HG02571 (cell line): Measurements from ENCODE around the gene EML1.

Experiments
- ATAC-seq: cut with Tn5 transposase; IDR thresholded peaks from one replicate; pipeline ENCODE4 v1.9.1; 2021; ENCODE audit warnings: mild to moderate bottlenecking, moderate library complexity; ENCODE audit not compliant: unreplicated experiment

Gene EML1

DNA sequence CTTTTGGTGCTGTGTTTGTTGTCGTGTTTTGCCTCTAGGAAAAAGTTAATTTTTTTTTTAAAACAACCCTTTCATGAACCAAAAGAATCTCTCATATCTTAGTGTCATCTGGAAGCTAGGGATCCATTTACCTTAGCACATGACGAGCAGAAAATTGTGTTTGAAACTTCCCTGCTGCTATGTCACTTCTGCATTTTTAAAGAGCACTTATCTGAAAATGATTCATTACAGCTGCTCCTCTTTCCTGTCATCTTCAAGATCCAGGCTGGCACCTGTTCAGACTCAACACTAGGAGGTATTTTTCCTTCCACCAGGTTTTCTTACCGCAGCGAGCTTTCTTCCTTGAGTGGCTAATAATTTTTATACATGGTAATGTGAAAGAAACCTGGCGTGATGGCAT is 67.0 kb downstream of the EML1 start:
- no peak for ATAC-seq

DNA sequence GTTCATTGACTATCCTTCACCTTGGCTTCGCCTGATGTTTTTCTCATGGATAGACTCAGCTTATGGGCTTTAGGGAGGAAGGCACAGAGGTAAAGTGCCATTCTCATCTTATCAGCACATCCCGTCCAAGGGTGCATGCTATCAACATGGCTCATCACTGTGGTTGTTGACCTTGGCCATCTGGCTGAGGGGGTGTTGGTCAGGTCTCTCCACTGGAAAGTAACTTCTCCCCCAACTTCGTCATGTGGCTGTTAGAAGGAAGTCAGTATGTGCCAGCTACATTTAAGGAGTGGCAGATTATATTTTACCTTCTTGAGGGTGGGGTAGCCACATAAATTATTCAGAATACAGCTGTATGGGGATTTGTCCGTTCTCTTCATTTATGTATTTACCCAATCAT is 68.9 kb downstream of the EML1 start:
- ATAC-seq: no peak

GRCh38 chr14:99863059-99863458 is 69.8 kb downstream of the EML1 start:
- no peak for ATAC-seq

- ATAC-seq: no peak
Observed at GRCh38 chr14:99865408-99865807, 72.2 kb downstream of the EML1 start.

GRCh38 chr14:99870617-99871016 is 77.4 kb downstream of the EML1 start:
- ATAC-seq: no peak

GRCh38 chr14:99871771-99872170 is 78.6 kb downstream of the EML1 start:
- no peak for ATAC-seq

DNA sequence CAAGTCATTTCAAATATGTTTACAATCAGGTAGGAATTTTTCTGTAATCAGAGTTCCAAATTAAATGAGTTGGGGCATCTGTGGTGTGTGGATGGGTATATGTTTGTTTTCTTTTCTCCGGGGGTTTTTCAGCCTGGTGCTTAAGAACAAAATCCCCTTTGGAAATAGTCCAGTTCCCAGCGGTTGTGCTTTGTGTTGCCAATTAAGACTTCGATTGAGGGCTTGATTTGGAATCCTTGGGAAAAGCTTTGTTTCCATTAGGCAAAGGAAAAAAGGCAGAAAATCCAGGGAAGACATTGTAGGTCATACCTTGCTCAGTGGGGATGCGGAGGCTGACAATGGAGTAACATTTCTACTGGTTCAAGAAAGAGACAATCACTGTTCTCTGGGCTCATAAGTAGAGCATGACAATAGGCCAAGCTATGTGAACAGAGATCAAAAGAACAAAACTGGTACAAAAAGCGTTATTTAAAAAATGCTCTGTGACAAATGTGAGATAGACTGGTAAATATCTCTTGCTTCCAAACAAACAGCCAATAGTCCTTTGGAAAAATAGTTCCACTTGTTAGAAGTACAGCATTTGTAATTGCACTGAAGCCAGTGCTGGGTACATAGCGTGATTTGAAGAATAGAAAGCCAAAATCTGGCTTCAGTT is 79.7 kb downstream of the EML1 start:
- no peak for ATAC-seq

- no peak for ATAC-seq
Observed at GRCh38 chr14:99873653-99874052, 80.4 kb downstream of the EML1 start.

DNA sequence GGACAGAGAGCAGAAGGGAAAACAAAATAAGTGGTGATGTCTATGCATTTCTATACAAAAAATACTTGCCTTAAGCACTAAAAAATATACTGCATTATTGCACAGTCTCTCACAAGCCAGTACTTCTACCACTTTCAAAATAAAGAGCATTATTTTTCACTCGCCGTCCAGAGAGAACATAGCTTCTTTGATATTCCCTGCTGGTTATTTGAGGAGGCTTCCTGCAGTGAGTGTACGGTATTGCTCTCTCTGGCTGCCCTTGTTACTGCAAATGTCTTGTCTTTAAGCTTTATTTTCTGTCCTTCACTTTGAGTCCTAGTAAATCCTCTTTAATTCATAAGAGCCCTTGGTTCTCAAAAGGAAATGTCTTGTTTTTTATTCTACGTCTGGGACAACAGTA is 81.1 kb downstream of the EML1 start:
- no peak for ATAC-seq

GRCh38 chr14:99875421-99875820 is 82.2 kb downstream of the EML1 start:
- no peak for ATAC-seq

- no peak for ATAC-seq
Observed at GRCh38 chr14:99875836-99876235, 82.6 kb downstream of the EML1 start.

GRCh38 chr14:99876406-99876805 is 83.2 kb downstream of the EML1 start:
- no peak for ATAC-seq

GRCh38 chr14:99878563-99878962 is 85.3 kb downstream of the EML1 start:
- no peak for ATAC-seq

- ATAC-seq: no peak
Observed at GRCh38 chr14:99879401-99880295, 86.4 kb downstream of the EML1 start.

GRCh38 chr14:99880651-99881420 is 87.6 kb downstream of the EML1 start:
- no peak for ATAC-seq

GRCh38 chr14:99883866-99884650 is 90.8 kb downstream of the EML1 start:
- ATAC-seq: no peak

- ATAC-seq: no peak
Observed at GRCh38 chr14:99884834-99885648, 91.8 kb downstream of the EML1 start.

GRCh38 chr14:99885649-99885958 is 92.4 kb downstream of the EML1 start:
- ATAC-seq: no peak

GRCh38 chr14:99887407-99887806 is 94.2 kb downstream of the EML1 start:
- ATAC-seq: no peak

DNA sequence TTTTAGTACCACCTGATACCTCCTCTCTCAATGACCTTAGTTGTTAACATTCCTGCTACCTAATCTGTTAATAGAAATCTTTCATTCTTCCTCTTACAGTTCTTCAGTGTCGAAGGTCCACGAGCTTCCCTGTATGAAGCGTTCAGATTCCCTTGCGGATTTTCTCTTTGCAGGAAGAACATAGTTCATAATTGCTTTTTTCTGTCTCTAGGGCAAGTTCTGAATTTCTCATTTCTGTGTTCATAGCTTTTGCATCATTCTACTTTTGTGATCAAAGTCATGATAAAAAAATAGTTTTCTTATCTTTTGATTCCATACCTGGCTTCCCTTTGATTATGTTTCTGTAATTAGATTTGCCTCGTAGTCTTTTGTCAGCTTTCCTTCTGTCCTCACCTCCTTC is 94.9 kb downstream of the EML1 start:
- ATAC-seq: no peak
